Transverse colon (tissue), 4 donors: ENCODE measurements around the gene BORCS8.

Source experiments
- EP300 ChIP-seq: sonication (generic); formaldehyde crosslinking; IDR thresholded peaks from one replicate; pipeline ENCODE4 v1.6.1; 2017; ENCODE audit warnings: antibody characterized with exemption, low read depth
- POLR2A ChIP-seq: fragments of 450-650 bp; IDR thresholded peaks from one replicate; pipeline ENCODE4 v1.6.1; 2016; ENCODE audit warnings: antibody characterized with exemption, mild to moderate bottlenecking, moderate library complexity
- POLR2AphosphoS5 ChIP-seq, 3 donors: sonication (generic); formaldehyde crosslinking; IDR thresholded peaks; one replicate each; pipeline ENCODE4 v1.6.1; 2016; ENCODE audit warnings: antibody characterized with exemption in 3 of 3
- TF ChIP-seq, protein P1 (sequence below), 5 experiments: fragments of 200-600 bp in 3 of 5; fragments of 450-650 bp in 2 of 5; sonication (generic) in 3 of 5; IDR thresholded peaks; 1 replicate in 2 of 5; 2 replicates in 3 of 5; pipeline ENCODE4 v1.5.1; 2016 to 2017; ENCODE audit warnings: antibody characterized with exemption in 5 of 5, inconsistent platforms in 3 of 5, mild to moderate bottlenecking in 2 of 5, moderate library complexity in 1 of 5

DNA sequence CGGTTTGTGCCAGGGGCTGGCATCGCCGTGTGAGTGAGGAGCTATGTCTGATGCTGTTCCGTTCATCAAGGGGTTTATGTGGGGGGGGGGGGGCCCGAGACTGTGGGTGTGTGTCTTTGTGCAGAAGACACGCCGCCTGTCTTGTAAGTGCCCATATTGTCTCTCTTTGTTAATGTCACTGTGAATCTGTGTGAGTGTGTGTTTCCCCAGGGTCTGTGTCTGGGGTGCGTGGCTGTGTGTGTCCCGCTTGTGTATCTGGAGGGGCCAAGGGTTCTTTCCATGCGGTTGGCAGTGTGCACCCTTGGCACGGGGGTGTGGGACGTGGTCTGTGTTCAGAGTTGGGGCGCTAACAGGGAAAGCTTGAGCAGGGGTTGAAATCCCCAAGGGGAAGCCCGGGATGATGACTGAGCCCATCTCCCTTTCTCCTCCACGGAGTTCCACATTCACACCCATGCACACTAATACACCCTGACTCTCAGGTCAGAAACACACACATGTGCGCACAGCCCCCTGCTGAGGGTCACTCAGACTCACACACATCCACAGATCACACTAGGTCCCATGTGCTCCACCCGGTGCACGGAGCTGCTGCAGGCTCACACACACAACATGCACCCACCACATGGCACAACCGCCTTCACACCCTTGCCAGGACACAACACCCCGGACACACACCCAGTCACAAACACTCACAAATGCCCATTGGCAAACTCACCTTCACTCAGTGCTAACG is 21.6 kb upstream of the BORCS8 start:
- TF ChIP-seq, protein P1, sequence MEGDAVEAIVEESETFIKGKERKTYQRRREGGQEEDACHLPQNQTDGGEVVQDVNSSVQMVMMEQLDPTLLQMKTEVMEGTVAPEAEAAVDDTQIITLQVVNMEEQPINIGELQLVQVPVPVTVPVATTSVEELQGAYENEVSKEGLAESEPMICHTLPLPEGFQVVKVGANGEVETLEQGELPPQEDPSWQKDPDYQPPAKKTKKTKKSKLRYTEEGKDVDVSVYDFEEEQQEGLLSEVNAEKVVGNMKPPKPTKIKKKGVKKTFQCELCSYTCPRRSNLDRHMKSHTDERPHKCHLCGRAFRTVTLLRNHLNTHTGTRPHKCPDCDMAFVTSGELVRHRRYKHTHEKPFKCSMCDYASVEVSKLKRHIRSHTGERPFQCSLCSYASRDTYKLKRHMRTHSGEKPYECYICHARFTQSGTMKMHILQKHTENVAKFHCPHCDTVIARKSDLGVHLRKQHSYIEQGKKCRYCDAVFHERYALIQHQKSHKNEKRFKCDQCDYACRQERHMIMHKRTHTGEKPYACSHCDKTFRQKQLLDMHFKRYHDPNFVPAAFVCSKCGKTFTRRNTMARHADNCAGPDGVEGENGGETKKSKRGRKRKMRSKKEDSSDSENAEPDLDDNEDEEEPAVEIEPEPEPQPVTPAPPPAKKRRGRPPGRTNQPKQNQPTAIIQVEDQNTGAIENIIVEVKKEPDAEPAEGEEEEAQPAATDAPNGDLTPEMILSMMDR (IDR thresholded peaks at IDR 0.05): no peak
- no peak for TF ChIP-seq EP300
- TF ChIP-seq POLR2AphosphoS5 (IDR thresholded peaks at IDR 0.05): no peak
- no peak for TF ChIP-seq POLR2A
